ENCODE measurements around the gene DDN. TPM values are rescaled to one million over a fixed set of nuclear protein-coding genes. Genes with fewer than 3 reads are reported as not detected.

DDN gene
- total RNA-seq, 4 donors from 2014 or later = 0.27 to 0.28 TPM; not detected in 2

DNA sequence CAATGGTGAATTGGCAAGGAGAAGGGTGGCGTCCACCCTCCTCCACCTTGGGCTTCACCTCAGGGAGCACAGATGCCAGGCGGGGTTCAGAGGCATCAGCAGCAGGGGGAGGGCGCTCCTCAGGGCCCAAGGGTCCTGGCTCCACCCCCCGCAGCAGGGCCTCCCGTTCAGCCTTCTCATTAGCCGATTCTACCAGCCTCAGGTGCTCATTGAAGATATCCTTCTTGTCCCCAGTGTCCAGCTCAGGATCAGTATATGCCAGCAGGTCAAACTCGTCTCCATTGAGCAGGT, 38.7 kb upstream of the DDN start:
- no peak overlapping the region for H3K27ac ChIP-seq
- TF ChIP-seq, protein P1, sequence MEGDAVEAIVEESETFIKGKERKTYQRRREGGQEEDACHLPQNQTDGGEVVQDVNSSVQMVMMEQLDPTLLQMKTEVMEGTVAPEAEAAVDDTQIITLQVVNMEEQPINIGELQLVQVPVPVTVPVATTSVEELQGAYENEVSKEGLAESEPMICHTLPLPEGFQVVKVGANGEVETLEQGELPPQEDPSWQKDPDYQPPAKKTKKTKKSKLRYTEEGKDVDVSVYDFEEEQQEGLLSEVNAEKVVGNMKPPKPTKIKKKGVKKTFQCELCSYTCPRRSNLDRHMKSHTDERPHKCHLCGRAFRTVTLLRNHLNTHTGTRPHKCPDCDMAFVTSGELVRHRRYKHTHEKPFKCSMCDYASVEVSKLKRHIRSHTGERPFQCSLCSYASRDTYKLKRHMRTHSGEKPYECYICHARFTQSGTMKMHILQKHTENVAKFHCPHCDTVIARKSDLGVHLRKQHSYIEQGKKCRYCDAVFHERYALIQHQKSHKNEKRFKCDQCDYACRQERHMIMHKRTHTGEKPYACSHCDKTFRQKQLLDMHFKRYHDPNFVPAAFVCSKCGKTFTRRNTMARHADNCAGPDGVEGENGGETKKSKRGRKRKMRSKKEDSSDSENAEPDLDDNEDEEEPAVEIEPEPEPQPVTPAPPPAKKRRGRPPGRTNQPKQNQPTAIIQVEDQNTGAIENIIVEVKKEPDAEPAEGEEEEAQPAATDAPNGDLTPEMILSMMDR (IDR thresholded peaks at IDR 0.05) = no peak
- TF ChIP-seq POLR2A (IDR thresholded peaks at IDR 0.05) = no peak
- H3K4me1 ChIP-seq = no peaks in the 10 kb centered on the region
- peaks cover 0 to 99% (median 0%) of the 10 kb centered on the region in 3 donors for H3K36me3 ChIP-seq
- no peak overlapping the region for H3K4me3 ChIP-seq
- H3K9me3 ChIP-seq = no peaks in the 10 kb centered on the region
- peak in 1 of 3 donors; percentile 31 for DNase-seq
- no peaks in the 10 kb centered on the region for H3K27me3 ChIP-seq

DNA sequence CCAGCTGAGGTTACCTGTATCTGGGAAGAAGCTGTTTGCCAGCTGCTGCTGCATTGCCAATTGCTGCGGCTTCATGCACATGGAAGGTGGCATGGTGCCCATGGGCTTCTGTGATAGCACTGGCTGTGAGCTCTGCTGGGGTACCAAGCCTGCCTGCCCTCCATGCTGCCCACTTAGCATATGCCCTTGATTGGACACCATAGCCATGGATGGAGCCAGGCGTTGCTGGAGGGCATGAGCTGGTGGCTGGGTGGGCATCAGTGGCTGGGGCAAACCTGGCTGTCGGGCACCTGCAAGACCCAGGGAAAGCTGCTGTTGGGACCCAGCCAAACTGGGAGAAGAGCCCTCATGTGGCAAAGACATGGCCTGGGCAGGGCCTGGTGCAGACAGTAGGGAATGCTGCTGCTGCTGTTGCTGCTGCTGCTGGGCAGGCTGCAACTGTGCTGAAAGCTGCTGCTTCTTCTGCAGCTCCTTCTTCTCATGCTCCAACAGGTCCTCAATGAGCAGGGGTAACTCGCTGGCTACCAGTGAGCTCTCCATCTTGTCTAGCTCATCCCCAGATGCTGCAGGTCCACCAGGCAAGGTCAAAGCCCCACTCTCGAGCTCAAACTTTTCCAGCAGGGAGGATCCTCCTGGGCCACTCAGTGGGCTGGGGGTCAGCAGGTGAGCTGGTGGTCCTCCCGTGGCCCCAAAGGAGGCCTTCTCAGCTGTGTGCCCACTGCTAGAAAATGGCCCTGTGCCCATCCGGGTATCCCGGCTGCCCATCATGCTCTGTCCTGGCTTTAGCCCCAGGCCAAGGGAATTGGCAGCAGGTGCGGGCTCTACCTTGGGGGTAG, 38.2 kb upstream of the DDN start:
- H3K27ac ChIP-seq = no peak overlapping the region
- no peaks in the 10 kb centered on the region for H3K4me1 ChIP-seq
- no peak overlapping the region for H3K4me3 ChIP-seq
- TF ChIP-seq, protein P1 (IDR thresholded peaks at IDR 0.05) = no peak
- TF ChIP-seq POLR2A (IDR thresholded peaks at IDR 0.05) = no peak
- no peaks in the 10 kb centered on the region for H3K27me3 ChIP-seq
- H3K36me3 ChIP-seq = peaks cover 0 to 99% (median 0%) of the 10 kb centered on the region in 3 donors
- H3K9me3 ChIP-seq = no peaks in the 10 kb centered on the region
- peak in 1 of 3 donors; percentile 39 for DNase-seq

DNA sequence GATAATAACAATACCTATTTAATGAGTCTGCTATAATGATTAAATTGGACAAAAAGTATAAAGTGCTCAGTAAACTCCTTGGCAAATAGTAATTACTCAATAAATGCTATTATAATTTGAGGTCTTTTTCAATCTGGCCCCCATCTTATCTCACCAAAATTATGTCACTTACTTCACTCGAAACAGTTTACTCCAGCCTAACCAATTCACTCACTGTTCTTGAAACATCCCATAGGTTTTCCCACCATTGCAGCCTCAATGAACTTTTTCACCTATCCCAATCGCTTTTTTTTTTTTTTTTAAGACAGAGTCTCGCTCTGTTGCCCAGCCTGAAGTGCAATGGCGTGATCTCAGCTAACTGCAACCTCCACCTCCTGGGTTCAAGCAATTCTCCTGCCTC, 36.9 kb upstream of the DDN start:
- H3K27me3 ChIP-seq = no peaks in the 10 kb centered on the region
- H3K27ac ChIP-seq = no peak overlapping the region
- H3K4me1 ChIP-seq = no peaks in the 10 kb centered on the region
- no peak for DNase-seq
- H3K4me3 ChIP-seq = no peak overlapping the region
- H3K36me3 ChIP-seq = peaks cover 0 to 99% (median 0%) of the 10 kb centered on the region in 3 donors
- no peaks in the 10 kb centered on the region for H3K9me3 ChIP-seq
- TF ChIP-seq, protein P1 (IDR thresholded peaks at IDR 0.05) = no peak
- TF ChIP-seq POLR2A (IDR thresholded peaks at IDR 0.05) = no peak

DNA sequence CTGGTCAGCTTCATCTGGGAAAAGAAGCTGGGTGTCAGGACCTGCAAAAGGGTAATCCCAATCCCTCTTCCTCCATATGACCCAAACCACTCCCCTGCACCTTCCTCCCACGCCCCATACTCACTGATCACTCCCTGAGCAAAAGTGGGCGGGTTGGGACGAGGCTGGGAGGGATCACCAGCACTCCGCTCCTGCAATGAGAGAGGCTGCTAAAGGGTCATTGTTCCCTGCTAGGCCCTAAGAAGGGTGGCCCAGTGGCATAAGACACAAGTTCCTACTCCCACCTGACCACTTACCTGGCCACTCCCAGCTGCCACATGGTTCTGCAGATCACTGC, 35.1 kb upstream of the DDN start:
- Histone ChIP-seq H3K36me3 (peaks cover 0 to 95% (median 0%) of the 10 kb centered on the region in 3 donors), H3K27ac (no peak overlapping the region), H3K4me3 (no peak overlapping the region), H3K9me3 (no peaks in the 10 kb centered on the region), H3K4me1 (no peaks in the 10 kb centered on the region), H3K27me3 (no peaks in the 10 kb centered on the region)
- TF ChIP-seq POLR2A (IDR thresholded peaks at IDR 0.05) = no peak
- TF ChIP-seq, protein P1 (IDR thresholded peaks at IDR 0.05) = no peak
- no peak for DNase-seq

DNA sequence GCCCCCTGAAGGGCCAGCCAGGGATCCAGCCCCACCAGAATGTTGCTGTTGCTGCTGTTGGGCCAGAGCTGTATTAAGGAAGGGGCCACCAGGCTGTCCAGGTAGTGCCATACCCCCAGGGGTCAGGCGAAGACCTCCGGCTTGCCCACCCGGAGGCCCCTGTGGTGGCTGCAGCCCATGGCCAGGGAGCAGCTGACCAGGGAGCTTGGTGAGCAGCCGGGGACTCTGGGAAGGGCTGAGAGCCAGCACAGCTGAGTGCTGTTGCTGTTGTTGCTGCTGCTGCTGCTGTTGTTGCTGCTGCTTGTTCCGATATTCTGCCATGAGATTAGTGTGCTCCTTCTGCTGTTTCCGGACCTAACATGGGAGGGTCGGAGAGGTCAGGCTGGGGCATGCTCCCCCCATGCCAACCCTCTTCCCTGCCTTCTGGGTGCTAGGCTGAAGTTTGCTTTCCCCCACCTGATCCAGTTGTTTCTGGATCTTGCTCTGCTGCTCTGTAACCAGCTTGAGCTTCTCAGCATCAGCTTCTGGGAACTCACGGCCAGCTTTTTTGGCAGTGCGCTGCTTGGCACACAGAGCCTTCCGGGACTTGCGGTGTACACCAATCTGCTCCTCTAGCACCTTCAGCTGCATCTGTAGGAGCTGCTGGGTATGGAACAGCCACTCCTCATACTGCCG, 34.6 kb upstream of the DDN start:
- no peak overlapping the region for H3K27ac ChIP-seq

More for the DNA sequence above, 34.6 kb upstream of the DDN start:
- H3K4me1 ChIP-seq = no peaks in the 10 kb centered on the region
- no peak overlapping the region for H3K4me3 ChIP-seq
- TF ChIP-seq, protein P1 (IDR thresholded peaks at IDR 0.05) = no peak
- TF ChIP-seq POLR2A (IDR thresholded peaks at IDR 0.05) = no peak
- no peaks in the 10 kb centered on the region for H3K27me3 ChIP-seq
- H3K9me3 ChIP-seq = no peaks in the 10 kb centered on the region
- DNase-seq = peak in 1 of 3 donors; percentile 34
- H3K36me3 ChIP-seq = peaks cover 0 to 95% (median 0%) of the 10 kb centered on the region in 3 donors

Measured in Peyer's patch (tissue), 4 donors.